Endothelial cell of umbilical vein (primary cell): ENCODE data around the gene COPE. TPM values are rescaled to one million over a fixed set of nuclear protein-coding genes. Genes with fewer than 3 reads are reported as not detected.

Experiments used
- BruUV-seq: library from RNA; stranded (reverse); fragments of 400-500 nt; replicated peaks from 2 replicates; lab custom pipeline; 2021; lab: Mats Ljungman, UMichigan
- CTCF ChIA-PET: fragments of 300-600, 350-600 bp; sonication (Branson Sonifier 250); formaldehyde crosslinking; loops from one replicate; lab custom pipeline; 2021; ENCODE audit warnings: antibody characterized with exemption, inconsistent platforms; lab: Charles Lee
- POLR2A ChIA-PET: fragments of 300-600, 350-600 bp; sonication (Branson Sonifier 250); formaldehyde crosslinking; loops from one replicate; lab custom pipeline; 2021; ENCODE audit warnings: antibody characterized with exemption, inconsistent platforms; lab: Charles Lee
- DNase-seq: peaks from one replicate; pipeline ENCODE4 v3.0.0-alpha.2; 2011; ENCODE audit warnings: low read depth, low spot score
- FAIRE-seq: peaks from 2 replicates; lab custom pipeline; 2011; peaks lifted over from hg19 to GRCh38; lab: Jason Lieb, UNC
- H2AFZ ChIP-seq: 2 replicates; pipeline ENCODE4 v1.6.0; 2012; ENCODE audit warnings: low read depth, low read length, control low read depth, inconsistent platforms
- H3K27ac ChIP-seq: 2 replicates; pipeline ENCODE4 v1.5.1; 2011; ENCODE audit warnings: low read depth, mild to moderate bottlenecking, control low read depth, low read length, moderate library complexity; ENCODE audit not compliant: insufficient read depth
- H3K27me3 ChIP-seq, 2 experiments: 2 replicates each; pipeline versions ENCODE4 v1.6.0 to v1.6.1; 2011; ENCODE audit warnings: low read length in 2 of 2, mixed read lengths in 1 of 2; ENCODE audit not compliant: control insufficient read depth in 2 of 2, insufficient read depth in 2 of 2
- H3K36me3 ChIP-seq, 2 experiments: 2 replicates in 1 of 2; 3 replicates in 1 of 2; pipeline ENCODE4 v1.5.1; 2011; ENCODE audit warnings: low read length in 2 of 2, mild to moderate bottlenecking in 1 of 2, moderate library complexity in 1 of 2; ENCODE audit not compliant: control insufficient read depth in 2 of 2, insufficient read depth in 2 of 2; ENCODE audit errors: extremely low read depth in 1 of 2
- H3K4me1 ChIP-seq: 3 replicates; pipeline ENCODE4 v1.5.1; 2011; ENCODE audit warnings: mild to moderate bottlenecking, low read length; ENCODE audit not compliant: control insufficient read depth, insufficient read depth; ENCODE audit errors: extremely low read depth
- H3K4me2 ChIP-seq: 2 replicates; pipeline ENCODE4 v1.6.1; 2011; ENCODE audit warnings: low read length, control low read depth, mixed read lengths; ENCODE audit not compliant: insufficient read depth
- H3K4me3 ChIP-seq, 3 experiments: fragments of 200-600 bp in 1 of 3; sonication (generic), shearing (Covaris generic) in 1 of 3; replicated peaks in 1 of 3; 2 replicates each; pipeline ENCODE4 v1.5.1; 2011 to 2016; ENCODE audit warnings: control low read depth in 3 of 3, low read length in 3 of 3, mild to moderate bottlenecking in 2 of 3, inconsistent platforms in 1 of 3, low read depth in 1 of 3, moderate library complexity in 1 of 3; ENCODE audit not compliant: insufficient read depth in 1 of 3
- H3K79me2 ChIP-seq: 2 replicates; pipeline ENCODE4 v1.6.0; 2012; ENCODE audit warnings: low read length, inconsistent platforms; ENCODE audit not compliant: control insufficient read depth, insufficient read depth
- H3K9ac ChIP-seq: replicated peaks from 2 replicates; pipeline ENCODE3; 2011; ENCODE audit warnings: low read length, control low read depth; ENCODE audit not compliant: insufficient read depth; ENCODE audit errors: extremely low read depth
- H3K9me1 ChIP-seq: replicated peaks from 3 replicates; pipeline ENCODE4 v1.6.0; 2011; ENCODE audit warnings: mild to moderate bottlenecking, low read length; ENCODE audit not compliant: control insufficient read depth, insufficient read depth; ENCODE audit errors: extremely low read depth
- H3K9me3 ChIP-seq: replicated peaks from 2 replicates; pipeline ENCODE4 v1.5.1; 2012; ENCODE audit warnings: low read length, inconsistent platforms; ENCODE audit not compliant: control insufficient read depth, insufficient read depth
- H4K20me1 ChIP-seq: replicated peaks from 2 replicates; pipeline ENCODE3; 2011; ENCODE audit warnings: mild to moderate bottlenecking, low read length; ENCODE audit not compliant: control insufficient read depth, insufficient read depth; ENCODE audit errors: extremely low read depth
- CTCF ChIP-seq, 2 donors: IDR thresholded peaks; 1 replicate in 1 of 2; 2 replicates in 1 of 2; pipeline ENCODE4 v1.5.1; 2011; ENCODE audit warnings: low read length in 2 of 2, mild to moderate bottlenecking in 2 of 2, moderate library complexity in 2 of 2, control low read depth in 1 of 2, inconsistent platforms in 1 of 2, low read depth in 1 of 2; ENCODE audit not compliant: insufficient read depth in 1 of 2; ENCODE audit errors: extremely low read depth in 1 of 2
- EZH2 ChIP-seq: IDR thresholded peaks from 2 replicates; pipeline ENCODE4 v1.6.1; 2012; ENCODE audit warnings: borderline replicate concordance, low read depth, mild to moderate bottlenecking, moderate library complexity, low read length, inconsistent platforms; ENCODE audit not compliant: severe bottlenecking
- FOS ChIP-seq: IDR thresholded peaks from 2 replicates; pipeline ENCODE4 v1.6.1; 2011; ENCODE audit warnings: mild to moderate bottlenecking, low read length, moderate library complexity, borderline replicate concordance; ENCODE audit not compliant: insufficient read depth
- GATA2 ChIP-seq: IDR thresholded peaks from 2 replicates; pipeline ENCODE4 v1.7.0; 2011; ENCODE audit warnings: low read depth, mild to moderate bottlenecking, moderate library complexity, mixed read lengths, low read length; ENCODE audit not compliant: insufficient read length, insufficient read depth
- JUN ChIP-seq: IDR thresholded peaks from 2 replicates; pipeline ENCODE4 v1.6.1; 2011; ENCODE audit warnings: borderline replicate concordance, low read depth; ENCODE audit not compliant: insufficient read length, insufficient read depth
- MAX ChIP-seq: IDR thresholded peaks from 2 replicates; pipeline ENCODE4 v1.6.1; 2011; ENCODE audit not compliant: insufficient read depth, insufficient read length
- MYC ChIP-seq: IDR thresholded peaks from one replicate; pipeline ENCODE4 v1.6.1; 2011; ENCODE audit warnings: mild to moderate bottlenecking, low read depth, low read length
- POLR2A ChIP-seq: IDR thresholded peaks from 2 replicates; pipeline ENCODE4 v1.6.1; 2012; ENCODE audit warnings: low read depth, mild to moderate bottlenecking, control low read depth, low read length
- POLR2AphosphoS5 ChIP-seq: IDR thresholded peaks from 2 replicates; pipeline ENCODE4 v1.6.1; 2012; ENCODE audit warnings: low read depth, mild to moderate bottlenecking, control low read depth, low read length, moderate library complexity; ENCODE audit not compliant: insufficient read depth
- dilution Hi-C: fragments of 300-500 bp; cut with MboI; formaldehyde crosslinking; loops from one replicate; pipeline ENCODE4 v1.15.0; 2019; ENCODE audit warnings: low sequenced_read_pairs; ENCODE audit not compliant: extremely low pct_ligation_motif_present
- intact Hi-C: fragments of 100-400 bp; cut with micrococcal nuclease; formaldehyde crosslinking; loops from one replicate; pipeline ENCODE4 v1.10.0; 2022
- polyA plus RNA-seq, 4 experiments: library from polyadenylated mRNA; depleted of rRNA in 3 of 4; stranded (reverse) in 3 of 4; unstranded in 1 of 4; fragments of >200 nt; gene quantifications; 2 replicates each; pipeline versions ENCODE4 v1.2.1 to v1.2.3, GENCODE V29; 2011 to 2012; ENCODE audit warnings: missing spikeins in 1 of 4
- total RNA-seq: library from RNA; stranded (reverse); gene quantifications from 2 replicates; pipeline ENCODE4 v1.2.3, GENCODE V29; 2021

COPE gene
- total and polyA plus RNA-seq, 2 donors (not counting 3 experiments of a cell fraction or from before 2014, with no cell fraction given): 252 to 407 TPM

GRCh38 chr19:18912933-18913332, 6.3 kb downstream of the COPE start:
- Histone ChIP-seq H3K4me2 (no peak overlapping the region), H3K9ac (no peak overlapping the region), H4K20me1 (peaks cover 2% of the 10 kb centered on the region), H3K79me2 (peaks cover 32% of the 10 kb centered on the region), H3K9me3 (no peaks in the 10 kb centered on the region), H3K27ac (no peak overlapping the region), H3K27me3 (no peaks in the 10 kb centered on the region), H3K9me1 (no peaks in the 10 kb centered on the region), H3K4me3 (no peak overlapping the region), H2AFZ (no peak overlapping the region), H3K36me3 (peaks cover 5 to 26% of the 10 kb centered on the region in 2 experiments), H3K4me1 (peaks cover under 1% of the 10 kb centered on the region)
- FAIRE-seq (no peak), DNase-seq (no peak)
- ChIA-PET CTCF (interaction anchor here (0.6 kb wide), 1 partner anchor 74 kb away, joined by 3 read pairs; no protein-coding TSS in a partner anchor), POLR2A (no interaction called here)
- TF ChIP-seq EZH2: no peak
- no peak for TF ChIP-seq MAX
- TF ChIP-seq POLR2AphosphoS5: no peak
- TF ChIP-seq FOS: no peak
- no peak for TF ChIP-seq CTCF (IDR thresholded peaks at IDR 0.05; ENCODE audit: extremely low read depth in 1 of 2, insufficient read depth in 1 of 2, low read depth in 1 of 2, low read length in 2 of 2)
- TF ChIP-seq GATA2: no peak
- TF ChIP-seq MYC: no peak
- no peak for TF ChIP-seq POLR2A
- no peak for TF ChIP-seq JUN
- dilution Hi-C loops: no loop called here
- no TSS peak for BruUV-seq
- intact Hi-C loops: loop anchor here (10.0 kb wide), 2 partner anchors 48 to 458 kb away; no protein-coding TSS in a partner anchor
